Stimulated activated effector memory CD8-positive, alpha-beta T cell treated with anti-CD3 and anti-CD28 coated beads, Interleukin-12 subunit alpha, Interleukin-12 subunit beta, amount 100 ng/mL, for 72 hours (primary cell): ENCODE data around the gene GRN.
A peak's percentile ranks its signal among the peaks of the same experiment; 100 is the strongest.

Experiments used
- ATAC-seq: fragments of 150-1000 bp; cut with Tn5 transposase; 2 replicates; pipeline ENCODE4 v1.10.0; 2021
- DNase-seq, 2 donors: peaks; one replicate each; pipeline ENCODE4 v3.0.0; 2021 to 2022; ENCODE audit warnings: low spot score in 2 of 2
- H3K27ac Mint-ChIP-seq: one replicate; pipeline ENCODE4 v1.8.0; 2022; ENCODE audit warnings: mild to moderate bottlenecking, mixed read lengths
- H3K36me3 Mint-ChIP-seq: one replicate; pipeline ENCODE4 v1.8.0; 2022; ENCODE audit warnings: mild to moderate bottlenecking, mixed read lengths
- H3K4me1 Mint-ChIP-seq: one replicate; pipeline ENCODE4 v1.8.0; 2022; ENCODE audit warnings: mixed read lengths
- H3K4me3 Mint-ChIP-seq: one replicate; pipeline ENCODE4 v1.8.0; 2022; ENCODE audit warnings: mild to moderate bottlenecking, mixed read lengths
- H3K9me3 Mint-ChIP-seq: one replicate; pipeline ENCODE4 v1.8.0; 2022; ENCODE audit warnings: mixed read lengths

GRN gene

DNA sequence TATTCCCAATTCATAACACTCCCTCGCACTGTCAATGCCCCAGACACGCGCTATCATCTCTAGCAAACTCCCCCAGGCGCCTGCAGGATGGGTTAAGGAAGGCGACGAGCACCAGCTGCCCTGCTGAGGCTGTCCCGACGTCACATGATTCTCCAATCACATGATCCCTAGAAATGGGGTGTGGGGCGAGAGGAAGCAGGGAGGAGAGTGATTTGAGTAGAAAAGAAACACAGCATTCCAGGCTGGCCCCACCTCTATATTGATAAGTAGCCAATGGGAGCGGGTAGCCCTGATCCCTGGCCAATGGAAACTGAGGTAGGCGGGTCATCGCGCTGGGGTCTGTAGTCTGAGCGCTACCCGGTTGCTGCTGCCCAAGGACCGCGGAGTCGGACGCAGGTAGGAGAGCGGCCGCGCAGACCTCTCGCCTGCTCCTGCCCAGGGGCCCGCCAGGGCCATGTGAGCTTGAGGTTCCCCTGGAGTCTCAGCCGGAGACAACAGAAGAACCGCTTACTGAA, at the start of gene GRN:
TSS of gene GRN (plus strand) at position 364 of the 515 bp plus-strand sequence. CDS start 3,863 bp downstream, outside the sequence.
- no peaks in the 10 kb centered on the region for H3K9me3 Mint-ChIP-seq
- peaks cover 6% of the 10 kb centered on the region for H3K36me3 Mint-ChIP-seq
- DNase-seq (peak; percentile 71 to 90), ATAC-seq (peak; percentile 97)
- peaks cover 37% of the 10 kb centered on the region for H3K4me1 Mint-ChIP-seq
- peak within 1 kb of the TSS; percentile 95 for H3K4me3 Mint-ChIP-seq
- H3K27ac Mint-ChIP-seq, result peak within 1 kb of the TSS; percentile 89

DNA sequence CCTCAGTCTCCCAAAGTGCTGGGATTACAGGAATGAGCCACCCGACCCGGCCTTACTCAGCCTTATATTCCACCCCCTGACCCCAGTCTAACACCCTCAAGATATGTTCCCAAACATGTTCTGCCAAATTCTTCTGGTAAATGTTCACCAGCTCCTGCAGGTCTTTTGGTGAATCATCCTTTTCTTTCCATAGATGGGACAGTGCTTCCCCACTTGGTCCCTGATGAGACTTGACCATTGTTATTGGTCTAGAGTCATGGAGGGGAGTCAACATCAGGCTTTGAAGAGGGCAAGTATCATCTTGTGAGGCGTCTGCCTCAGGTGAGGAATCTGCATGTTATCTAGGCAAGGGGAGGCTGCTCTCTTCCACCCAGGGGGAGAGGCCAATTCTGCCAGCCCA, 47.1 kb upstream of the GRN start:
- Mint-ChIP-seq H3K4me1 (peaks cover 7% of the 10 kb centered on the region), H3K4me3 (no peak overlapping the region), H3K27ac (no peak overlapping the region), H3K9me3 (no peaks in the 10 kb centered on the region), H3K36me3 (no peaks in the 10 kb centered on the region)
- no peak for ATAC-seq
- DNase-seq, result no peak

DNA sequence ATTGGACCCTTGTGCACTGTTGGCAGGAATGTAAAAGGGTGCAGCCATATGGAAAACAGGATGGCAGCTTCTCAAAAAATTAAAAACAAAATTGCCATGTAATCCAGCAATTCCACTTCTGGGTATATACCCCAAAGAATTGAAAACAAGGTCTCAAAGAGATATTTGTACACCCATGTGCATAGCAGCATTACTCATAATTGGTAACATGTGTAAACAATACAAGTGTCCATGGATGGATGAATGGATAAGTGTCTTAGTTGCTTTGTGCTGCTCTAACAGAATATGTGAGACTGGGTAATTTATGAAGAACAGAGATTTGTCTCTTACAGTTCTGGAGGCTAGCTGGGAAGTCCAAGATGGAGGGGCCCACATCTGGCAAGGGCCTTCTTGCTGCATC, 40.5 kb upstream of the GRN start:
- no peak for ATAC-seq
- Mint-ChIP-seq H3K9me3 (no peaks in the 10 kb centered on the region), H3K4me1 (peaks cover 30% of the 10 kb centered on the region), H3K27ac (no peak overlapping the region), H3K4me3 (no peak overlapping the region), H3K36me3 (no peaks in the 10 kb centered on the region)
- no peak for DNase-seq

DNA sequence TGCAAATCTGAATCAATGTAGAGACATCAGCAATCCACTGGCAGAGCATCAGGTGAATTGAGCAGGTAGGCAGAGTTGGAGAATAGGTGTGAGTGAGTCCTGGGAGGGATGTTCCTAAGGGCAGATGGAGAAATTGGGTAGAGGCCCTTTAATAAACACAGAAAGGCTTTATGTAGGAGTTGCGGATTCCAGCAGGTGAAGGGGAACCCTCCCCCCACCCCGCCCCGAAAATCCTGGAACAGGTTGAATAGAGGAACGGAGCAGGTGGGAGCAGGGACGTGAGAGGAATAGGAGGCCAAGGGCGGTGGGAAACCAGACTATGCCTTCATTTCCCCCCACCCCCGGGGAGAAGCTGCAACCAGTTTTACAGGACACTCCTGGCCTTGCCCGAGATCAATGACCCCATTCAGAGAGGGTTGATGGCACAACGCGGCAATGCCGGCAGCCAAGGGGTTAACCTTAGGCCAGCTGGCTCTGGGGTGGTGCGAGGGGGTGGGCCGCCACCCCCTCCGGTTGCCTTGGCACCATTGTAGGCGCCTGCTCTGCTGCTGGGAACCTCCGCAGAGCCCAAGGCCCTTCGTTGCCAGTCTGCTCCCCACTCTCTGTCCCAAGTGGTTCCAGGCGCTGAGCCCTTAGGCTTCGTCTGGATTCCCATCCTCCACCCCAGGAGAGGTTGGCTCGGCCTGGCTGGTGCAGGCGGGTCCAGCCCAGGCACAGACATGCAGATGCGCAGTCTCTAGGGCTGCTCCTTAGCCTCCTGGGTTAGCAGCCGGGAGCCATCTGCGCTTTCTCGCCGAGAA, 37.5 kb upstream of the GRN start:
- ATAC-seq (peak; percentile 53), DNase-seq (no peak)
- H3K9me3 Mint-ChIP-seq, result no peaks in the 10 kb centered on the region
- no peaks in the 10 kb centered on the region for H3K36me3 Mint-ChIP-seq
- H3K4me3 Mint-ChIP-seq, result peak overlapping the region; percentile 32
- H3K4me1 Mint-ChIP-seq, result peaks cover 34% of the 10 kb centered on the region
- no peak overlapping the region for H3K27ac Mint-ChIP-seq

DNA sequence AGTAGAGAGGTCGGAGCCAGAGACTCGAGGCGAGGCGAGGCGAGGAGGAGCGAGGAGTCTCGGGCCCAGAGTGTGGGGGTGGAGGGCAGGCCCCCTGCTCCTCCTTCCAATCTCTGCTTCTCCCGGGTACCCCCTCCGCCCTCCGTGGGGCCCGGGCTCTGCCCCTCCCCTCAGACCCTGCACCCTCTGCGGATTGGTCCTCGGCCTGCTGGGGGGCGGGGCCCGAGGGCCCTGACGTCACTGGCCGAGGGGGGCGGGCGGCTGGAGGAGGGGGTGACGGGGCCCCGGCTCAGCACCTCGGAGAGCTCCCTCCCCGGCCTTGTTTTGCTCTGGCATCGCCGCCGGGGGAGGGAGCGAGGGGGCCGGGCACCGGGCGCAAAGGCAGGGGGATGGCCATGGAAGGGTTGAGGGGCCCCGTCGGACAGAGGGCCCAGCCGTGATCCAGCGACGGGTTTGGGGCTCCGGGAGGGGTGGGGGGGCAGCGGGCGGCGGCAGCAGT, 36.7 kb upstream of the GRN start, which contains the start of gene RUNDC3A:
TSS of gene RUNDC3A (plus strand) at position 282 of the 499 bp plus-strand sequence. CDS start 232 bp downstream, outside the sequence.
- H3K36me3 Mint-ChIP-seq, result no peaks in the 10 kb centered on the region
- peaks cover 34% of the 10 kb centered on the region for H3K4me1 Mint-ChIP-seq
- DNase-seq (peak; percentile 82 to 89), ATAC-seq (peak; percentile 90)
- no peak within 1 kb of the TSS for H3K27ac Mint-ChIP-seq
- H3K4me3 Mint-ChIP-seq, result peak within 1 kb of the TSS; percentile 32
- H3K9me3 Mint-ChIP-seq, result no peaks in the 10 kb centered on the region

DNA sequence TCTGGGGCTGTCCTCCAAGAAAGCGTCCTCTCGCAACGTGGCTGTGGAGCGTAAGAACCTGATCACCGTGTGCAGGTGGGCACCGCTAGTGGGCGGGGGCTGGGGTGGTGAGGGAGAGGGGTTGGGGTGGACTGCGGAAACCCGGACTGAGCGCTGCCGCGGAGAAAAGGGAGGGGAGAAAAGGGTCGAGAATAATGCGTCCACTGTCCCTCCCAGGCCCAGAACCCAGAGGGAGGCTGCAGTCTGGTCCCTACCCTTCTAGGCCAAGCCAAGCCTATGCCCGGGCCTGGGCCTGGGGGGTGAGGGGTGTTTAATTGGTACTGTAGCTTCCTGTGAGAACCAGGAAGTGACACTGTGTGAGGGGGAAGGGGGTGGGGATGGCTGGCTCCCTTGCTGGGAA, 36.2 kb upstream of the GRN start:
- H3K4me3 Mint-ChIP-seq, result peak overlapping the region; percentile 32
- H3K9me3 Mint-ChIP-seq, result no peaks in the 10 kb centered on the region
- ATAC-seq (no peak), DNase-seq (no peak)
- peaks cover 33% of the 10 kb centered on the region for H3K4me1 Mint-ChIP-seq
- no peaks in the 10 kb centered on the region for H3K36me3 Mint-ChIP-seq
- no peak overlapping the region for H3K27ac Mint-ChIP-seq

DNA sequence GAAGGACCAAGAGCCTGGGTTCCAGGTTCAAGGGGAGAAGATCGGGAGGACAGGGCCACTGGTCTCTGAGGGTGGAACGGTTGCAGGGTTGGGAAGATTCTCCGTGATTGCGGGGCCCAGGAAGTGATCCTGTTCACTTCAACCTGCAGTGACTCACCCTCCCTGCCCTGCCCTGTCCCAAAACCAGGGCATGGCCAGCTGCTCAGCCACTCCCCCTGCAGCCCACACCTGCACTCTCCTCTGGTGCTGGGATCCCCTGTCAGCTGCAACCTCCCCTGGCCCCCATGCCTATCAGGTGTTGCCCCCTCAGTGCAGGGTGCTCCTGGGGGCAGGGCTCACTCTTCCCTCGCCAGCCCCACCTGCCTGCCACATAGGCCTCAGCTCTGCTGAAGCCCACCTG, 35.6 kb upstream of the GRN start:
- H3K4me3 Mint-ChIP-seq, result peak overlapping the region; percentile 32
- ATAC-seq (no peak), DNase-seq (no peak)
- H3K27ac Mint-ChIP-seq, result no peak overlapping the region
- H3K4me1 Mint-ChIP-seq, result peaks cover 30% of the 10 kb centered on the region
- no peaks in the 10 kb centered on the region for H3K9me3 Mint-ChIP-seq
- no peaks in the 10 kb centered on the region for H3K36me3 Mint-ChIP-seq

DNA sequence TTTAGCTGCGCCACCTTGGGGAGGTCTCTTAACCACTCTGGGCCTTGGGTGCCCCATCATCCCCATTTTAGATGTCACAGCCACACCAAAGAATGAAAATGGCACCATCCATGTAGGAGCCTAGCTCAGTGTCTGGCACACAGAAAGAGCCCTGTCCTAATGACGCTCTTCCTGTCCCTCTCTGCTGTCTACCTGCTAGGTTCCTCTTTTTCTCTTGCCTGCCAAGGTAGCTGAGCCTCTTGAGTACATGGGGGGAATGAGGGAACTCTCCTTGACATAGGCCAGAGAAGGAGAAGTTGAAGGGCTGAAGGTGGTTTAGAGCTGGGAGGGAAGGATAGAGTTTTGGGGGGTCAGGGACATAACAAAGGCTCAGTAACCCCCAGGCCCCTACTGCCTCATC, 34.9 kb upstream of the GRN start:
- H3K4me3 Mint-ChIP-seq, result peak overlapping the region; percentile 32
- peaks cover 30% of the 10 kb centered on the region for H3K4me1 Mint-ChIP-seq
- DNase-seq (no peak), ATAC-seq (no peak)
- no peak overlapping the region for H3K27ac Mint-ChIP-seq
- no peaks in the 10 kb centered on the region for H3K36me3 Mint-ChIP-seq
- H3K9me3 Mint-ChIP-seq, result no peaks in the 10 kb centered on the region

DNA sequence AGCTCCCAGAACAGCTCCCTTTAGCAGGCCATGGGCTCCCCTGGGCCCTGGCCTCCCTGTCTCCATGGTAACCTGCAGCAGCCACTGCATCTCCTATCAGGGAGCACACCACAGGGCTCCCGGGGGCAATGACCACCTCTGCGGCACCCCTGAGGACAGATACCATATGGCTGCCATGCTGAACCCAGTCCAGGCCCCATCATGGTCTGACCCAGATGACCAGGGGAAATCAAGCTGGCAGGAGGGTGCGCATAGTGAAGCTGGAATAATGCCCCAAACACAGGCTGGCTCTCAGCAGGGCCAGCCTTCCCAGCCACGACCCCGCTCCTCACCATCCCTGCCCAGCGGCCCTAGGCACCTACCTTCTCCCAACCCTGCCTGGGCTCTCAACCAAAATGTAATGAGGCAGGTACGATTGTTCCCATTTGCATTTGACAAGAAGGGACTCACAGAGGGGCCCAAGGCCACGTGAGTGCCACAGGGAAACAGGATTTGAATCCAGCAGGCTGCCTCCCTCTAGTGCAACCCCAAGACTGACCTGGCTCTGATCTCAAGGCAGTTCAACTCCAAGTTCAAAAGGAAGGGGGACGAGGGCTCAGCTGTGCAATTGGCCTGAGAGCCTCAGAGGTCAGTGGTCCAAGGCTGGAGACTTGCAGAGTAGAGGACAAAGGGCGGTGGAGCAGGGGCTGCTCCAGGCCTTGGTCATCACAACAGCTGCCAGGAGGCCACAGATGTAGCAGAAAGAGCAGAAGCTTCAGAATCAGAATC, 34.3 kb upstream of the GRN start:
- ATAC-seq (no peak), DNase-seq (no peak)
- Mint-ChIP-seq H3K4me3 (no peak overlapping the region), H3K9me3 (no peaks in the 10 kb centered on the region), H3K36me3 (no peaks in the 10 kb centered on the region), H3K4me1 (peaks cover 35% of the 10 kb centered on the region), H3K27ac (no peak overlapping the region)

DNA sequence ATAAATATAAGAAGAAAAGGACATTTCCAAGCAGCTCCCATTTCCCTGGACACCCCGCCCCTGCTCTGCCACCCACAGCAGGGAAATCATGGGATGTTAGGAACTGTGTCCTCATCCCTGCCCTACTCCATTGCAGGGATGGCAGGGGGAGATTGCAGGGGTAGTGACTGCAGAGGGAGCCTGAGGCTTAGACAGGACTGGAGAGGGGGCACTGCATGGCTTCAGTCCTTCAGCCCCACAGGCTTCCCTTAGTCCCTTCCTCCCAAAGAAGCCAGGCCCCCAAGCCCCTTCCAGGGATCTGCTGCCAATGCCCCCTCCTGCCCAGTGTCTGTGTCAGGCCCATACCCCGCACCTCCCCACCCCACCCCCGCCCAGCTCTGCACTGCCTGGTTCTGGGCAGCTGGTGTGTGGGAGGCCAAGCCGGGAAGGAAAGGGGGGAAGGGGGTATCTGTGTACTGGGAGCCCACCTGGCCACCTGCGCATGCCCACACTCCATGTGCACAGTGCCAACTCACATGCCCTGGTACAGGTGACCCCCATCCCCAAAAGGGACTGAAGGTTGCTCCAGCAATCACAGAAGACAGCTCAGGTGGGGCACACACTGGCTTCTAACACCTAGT, 33.4 kb upstream of the GRN start:
- H3K27ac Mint-ChIP-seq, result no peak overlapping the region
- H3K4me1 Mint-ChIP-seq, result peaks cover 41% of the 10 kb centered on the region
- no peak for DNase-seq
- no peak overlapping the region for H3K4me3 Mint-ChIP-seq
- ATAC-seq, result no peak
- no peaks in the 10 kb centered on the region for H3K36me3 Mint-ChIP-seq
- no peaks in the 10 kb centered on the region for H3K9me3 Mint-ChIP-seq

DNA sequence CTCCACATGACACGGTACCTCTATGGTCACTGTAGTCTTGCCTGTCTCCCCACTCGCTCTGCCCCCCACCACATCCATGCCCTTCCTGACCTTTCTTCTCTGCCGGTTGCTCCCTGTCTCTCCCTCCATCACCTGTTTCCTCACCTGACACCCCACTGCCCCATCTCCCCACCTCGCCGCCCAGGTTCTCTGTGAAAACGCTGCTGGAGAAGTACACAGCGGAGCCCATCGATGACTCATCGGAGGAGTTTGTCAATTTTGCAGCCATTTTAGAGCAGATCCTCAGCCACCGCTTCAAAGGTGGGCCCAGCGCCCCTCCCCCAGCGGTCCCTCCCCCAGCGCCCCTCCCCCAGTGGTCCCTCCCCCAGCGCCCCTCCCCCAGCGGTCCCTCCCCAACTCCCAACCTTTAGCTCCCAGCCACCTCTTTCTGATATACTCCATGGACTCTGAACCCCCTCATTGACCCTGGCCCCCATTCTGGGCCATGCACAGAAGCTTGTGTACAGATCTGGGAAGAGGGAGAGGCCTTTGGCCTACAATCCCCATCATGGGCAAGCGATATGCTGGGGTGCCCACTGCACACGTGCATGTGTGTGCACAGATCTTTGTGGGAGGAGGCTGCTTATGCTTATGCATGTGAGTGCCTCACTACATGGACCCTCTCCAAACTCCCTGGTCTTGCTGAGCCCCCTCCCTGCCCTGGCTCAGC, 32.6 kb upstream of the GRN start:
- H3K4me1 Mint-ChIP-seq, result peaks cover 32% of the 10 kb centered on the region

DNA sequence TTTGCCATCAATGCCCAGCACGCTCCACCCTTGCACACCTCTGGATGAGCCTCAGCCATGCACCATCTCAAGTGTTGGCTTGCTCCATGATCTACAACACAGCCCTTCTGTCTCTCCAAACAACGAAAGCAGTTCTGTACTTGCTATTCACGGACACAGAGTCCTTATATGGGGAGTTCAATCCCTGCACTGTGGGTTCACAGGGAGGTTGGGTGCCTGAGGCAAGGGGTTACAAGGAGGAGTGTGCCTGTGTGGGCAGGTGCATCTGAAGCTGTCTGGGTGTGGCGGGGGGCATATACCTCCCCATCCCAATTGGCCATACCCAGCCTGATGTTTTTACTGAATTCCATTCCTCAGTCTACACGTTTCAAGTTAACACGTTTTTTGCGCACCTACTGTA, 31.1 kb upstream of the GRN start:
- Mint-ChIP-seq H3K4me3 (peak overlapping the region; percentile 72), H3K9me3 (no peaks in the 10 kb centered on the region), H3K36me3 (no peaks in the 10 kb centered on the region), H3K27ac (no peak overlapping the region), H3K4me1 (peaks cover 28% of the 10 kb centered on the region)
- DNase-seq (no peak), ATAC-seq (no peak)

More for the DNA sequence above, 32.6 kb upstream of the GRN start:
- no peaks in the 10 kb centered on the region for H3K36me3 Mint-ChIP-seq
- ATAC-seq (no peak), DNase-seq (no peak)
- no peak overlapping the region for H3K27ac Mint-ChIP-seq
- no peak overlapping the region for H3K4me3 Mint-ChIP-seq
- H3K9me3 Mint-ChIP-seq, result no peaks in the 10 kb centered on the region

DNA sequence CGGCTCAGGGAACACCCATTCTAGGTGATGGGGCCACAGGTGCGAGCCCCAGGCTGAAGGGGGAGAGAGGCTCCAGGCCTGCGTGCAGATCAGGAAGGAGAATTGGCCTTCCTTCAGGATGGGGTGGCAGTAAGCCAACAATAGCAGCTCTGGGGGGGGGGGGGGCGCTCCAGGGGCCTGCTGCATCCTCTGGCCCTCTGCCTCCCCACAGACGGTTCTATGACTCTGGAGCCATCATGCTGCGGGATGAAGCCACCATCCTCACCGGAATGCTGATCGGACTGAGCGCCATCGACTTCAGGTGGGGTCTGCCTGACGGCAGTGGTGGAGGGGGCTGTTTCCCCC, 30.6 kb upstream of the GRN start:
- no peak for ATAC-seq
- Mint-ChIP-seq H3K36me3 (peaks cover 4% of the 10 kb centered on the region), H3K4me3 (peak overlapping the region; percentile 72), H3K4me1 (peaks cover 24% of the 10 kb centered on the region), H3K9me3 (no peaks in the 10 kb centered on the region), H3K27ac (no peak overlapping the region)
- DNase-seq, result no peak

DNA sequence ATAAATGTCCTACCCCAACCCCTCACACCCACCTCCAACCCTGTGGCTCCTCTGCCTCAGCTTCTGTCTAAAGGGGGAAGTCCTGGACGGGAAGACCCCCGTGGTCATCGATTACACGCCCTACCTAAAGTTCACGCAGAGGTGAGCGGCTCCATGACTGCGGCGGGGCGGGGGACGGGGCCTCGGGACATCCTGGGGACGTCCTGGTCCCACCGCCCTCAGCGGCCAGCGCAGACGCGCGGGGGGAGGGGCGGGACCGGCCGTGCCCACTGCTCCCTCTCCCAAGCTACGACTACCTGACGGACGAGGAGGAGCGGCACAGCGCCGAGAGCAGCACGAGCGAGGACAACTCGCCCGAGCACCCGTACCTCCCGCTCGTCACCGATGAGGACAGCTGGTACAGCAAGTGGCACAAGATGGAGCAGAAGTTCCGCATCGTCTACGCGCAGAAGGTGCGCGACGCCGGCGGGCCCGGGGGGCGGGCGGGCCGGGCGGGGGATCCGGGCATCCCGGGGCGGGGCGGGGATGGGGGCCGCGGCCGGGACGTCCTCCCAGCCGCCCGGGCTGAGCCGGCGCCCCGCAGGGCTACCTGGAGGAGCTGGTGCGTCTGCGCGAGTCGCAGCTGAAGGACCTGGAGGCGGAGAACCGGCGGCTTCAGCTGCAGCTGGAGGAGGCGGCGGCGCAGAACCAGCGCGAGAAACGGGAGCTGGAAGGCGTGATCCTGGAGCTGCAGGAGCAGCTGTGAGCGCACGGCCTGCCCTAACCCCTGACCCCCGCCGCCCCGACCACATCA, 30.0 kb upstream of the GRN start:
- Mint-ChIP-seq H3K27ac (no peak overlapping the region), H3K36me3 (peaks cover 7% of the 10 kb centered on the region), H3K4me1 (peaks cover 18% of the 10 kb centered on the region), H3K4me3 (peak overlapping the region; percentile 72), H3K9me3 (no peaks in the 10 kb centered on the region)
- ATAC-seq (peak; percentile 65), DNase-seq (no peak)
